Uterus (tissue), 2 donors: ENCODE results near the gene SPDYE6.
"Not testable (repeated sequence)": the region's sequence is repeated elsewhere in the genome, so short reads cannot be mapped to it uniquely, and the experiment has no call there.

ENCODE experiments used
- CTCF ChIP-seq, 4 experiments: fragments of 200-600 bp in 2 of 4; fragments of 450-650 bp in 2 of 4; sonication (generic) in 2 of 4; IDR thresholded peaks; one replicate each; pipeline ENCODE4 v1.5.1; 2016 to 2019; ENCODE audit warnings: antibody characterized with exemption in 4 of 4, mild to moderate bottlenecking in 2 of 4, moderate library complexity in 1 of 4
- POLR2A ChIP-seq, 2 donors: fragments of 450-650 bp; IDR thresholded peaks; one replicate each; pipeline ENCODE4 v1.6.1; 2016; ENCODE audit warnings: antibody characterized with exemption in 2 of 2, mild to moderate bottlenecking in 1 of 2, moderate library complexity in 1 of 2

GRCh38 chr7:102337002-102337401, 19.2 kb downstream of the SPDYE6 start:
- TF ChIP-seq CTCF, POLR2A (IDR thresholded peaks at IDR 0.05): not testable (repeated sequence)
